ENCODE measurements around the gene GTF2IRD1. TPM values are rescaled to one million over a fixed set of nuclear protein-coding genes. Genes with fewer than 3 reads are reported as not detected.
"Not testable (repeated sequence)": the region's sequence is repeated elsewhere in the genome, so short reads cannot be mapped to it uniquely, and the experiment has no call there.

The GTF2IRD1 gene
- total and polyA plus RNA-seq, 3 donors from 2014 or later = 15.1 to 24.7 (median 22.4) TPM

- WGBS, 2 donors = 88 to 89% methylated on average over 5 of the region's 5 CpGs
- TF ChIP-seq CTCF (IDR thresholded peaks at IDR 0.05) = no peak
- TF ChIP-seq POLR2A (IDR thresholded peaks at IDR 0.05) = no peak
- H3K36me3 ChIP-seq (ENCODE audit: low read depth, missing control alignments) = no peaks in the 10 kb centered on the region
- H3K27ac ChIP-seq = no peak overlapping the region
- DNase-seq = no peak
- H3K27me3 ChIP-seq = no peaks in the 10 kb centered on the region
- H3K9me3 ChIP-seq = no peaks in the 10 kb centered on the region
- no peak overlapping the region for H3K4me3 ChIP-seq
- intact Hi-C loops (cut with DNase I; ENCODE audit: low total_unique reads) = loop anchor here (10.0 kb wide), 1 partner anchor 145 kb away; no protein-coding TSS in a partner anchor
- H3K4me1 ChIP-seq = no peaks in the 10 kb centered on the region
Measured at GRCh38 chr7:74560086-74560719, 106.5 kb downstream of the GTF2IRD1 start.

GRCh38 chr7:74561898-74562613, 108.3 kb downstream of the GTF2IRD1 start:
- no peak overlapping the region for H3K4me3 ChIP-seq
- no peaks in the 10 kb centered on the region for H3K27me3 ChIP-seq
- no peak for TF ChIP-seq POLR2A (IDR thresholded peaks at IDR 0.05)
- TF ChIP-seq CTCF (IDR thresholded peaks at IDR 0.05) = no peak
- H3K9me3 ChIP-seq = no peaks in the 10 kb centered on the region
- H3K4me1 ChIP-seq = no peaks in the 10 kb centered on the region
- no peak for DNase-seq
- 93 to 94% methylated on average over 9 to 12 of the region's 12 CpGs for WGBS, 2 donors
- H3K36me3 ChIP-seq (ENCODE audit: low read depth, missing control alignments) = no peaks in the 10 kb centered on the region
- no peak overlapping the region for H3K27ac ChIP-seq
- intact Hi-C loops (cut with DNase I; ENCODE audit: low total_unique reads) = loop anchor here (10.0 kb wide), 1 partner anchor 147 kb away; no protein-coding TSS in a partner anchor

- not testable (repeated sequence) for H3K4me3 ChIP-seq; H3K9me3 ChIP-seq; H3K27ac ChIP-seq; H3K36me3 ChIP-seq (ENCODE audit: low read depth, missing control alignments); H3K4me1 ChIP-seq; DNase-seq; H3K27me3 ChIP-seq
- intact Hi-C loops (cut with DNase I; ENCODE audit: low total_unique reads) = loop anchor here (10.0 kb wide), 1 partner anchor 149 kb away; no protein-coding TSS in a partner anchor
- WGBS, 2 donors = 96 to 97% methylated on average over 6 of the region's 6 CpGs
Measured at GRCh38 chr7:74563639-74564038, 109.9 kb downstream of the GTF2IRD1 start.

- Histone ChIP-seq H3K27ac (no peak overlapping the region), H3K9me3 (no peaks in the 10 kb centered on the region), H3K27me3 (no peaks in the 10 kb centered on the region), H3K36me3 (ENCODE audit: low read depth, missing control alignments) (no peaks in the 10 kb centered on the region), H3K4me3 (no peak overlapping the region), H3K4me1 (no peaks in the 10 kb centered on the region)
- intact Hi-C loops (cut with DNase I; ENCODE audit: low total_unique reads) = loop anchor here (10.0 kb wide), 1 partner anchor 152 kb away; no protein-coding TSS in a partner anchor
- no peak for DNase-seq
- no peak for TF ChIP-seq CTCF (IDR thresholded peaks at IDR 0.05)
- no peak for TF ChIP-seq POLR2A (IDR thresholded peaks at IDR 0.05)
- 90 to 96% methylated on average over 2 of the region's 2 CpGs for WGBS, 2 donors
Measured at GRCh38 chr7:74567318-74567668, 113.6 kb downstream of the GTF2IRD1 start.

- DNase-seq = no peak
- no peaks in the 10 kb centered on the region for H3K27me3 ChIP-seq
- intact Hi-C loops (cut with DNase I; ENCODE audit: low total_unique reads) = loop anchor here (10.0 kb wide), 1 partner anchor 154 kb away; no protein-coding TSS in a partner anchor
- H3K9me3 ChIP-seq = no peaks in the 10 kb centered on the region
- H3K4me1 ChIP-seq = no peaks in the 10 kb centered on the region
- no peak overlapping the region for H3K27ac ChIP-seq
- no peak overlapping the region for H3K4me3 ChIP-seq
- no peaks in the 10 kb centered on the region for H3K36me3 ChIP-seq (ENCODE audit: low read depth, missing control alignments)
- TF ChIP-seq POLR2A (IDR thresholded peaks at IDR 0.05) (no peak), CTCF (IDR thresholded peaks at IDR 0.05) (no peak)
- WGBS, 2 donors = 75 to 76% methylated on average over 5 of the region's 5 CpGs
Measured at GRCh38 chr7:74568658-74569057, 115.0 kb downstream of the GTF2IRD1 start.

All from testis (tissue), 3 donors.